ENCODE results near the gene TEAD4. TPM values are rescaled to one million over a fixed set of nuclear protein-coding genes. Genes with fewer than 3 reads are reported as not detected.

TEAD4 gene
- total and polyA plus RNA-seq, 2 donors from 2014 or later, result 19.8 to 40.9 TPM

- no peak for TF ChIP-seq CTCF (IDR thresholded peaks at IDR 0.05; ENCODE audit: borderline replicate concordance, extremely low read depth, insufficient read depth)
- intact Hi-C loops (cut with DNase I), result loop anchor here (10.0 kb wide), 1 partner anchor 197 kb away; no protein-coding TSS in a partner anchor
- H3K27me3 ChIP-seq (ENCODE audit: control insufficient read depth, insufficient read depth, low read length), result no peaks in the 10 kb centered on the region
- DNase-seq (no peak), FAIRE-seq (no peak)
- H3K36me3 ChIP-seq (ENCODE audit: control insufficient read depth in 2 of 3, insufficient read depth in 3 of 3, low read length in 3 of 3), result no peaks in the 10 kb centered on the region
- peak overlapping the region; percentile 56 to 78 (median 77) for H3K4me3 ChIP-seq (ENCODE audit: low read length in 3 of 3)
- peak overlapping the region; percentile 84 to 88 for H3K27ac ChIP-seq (ENCODE audit: low read depth in 2 of 2, low read length in 2 of 2)
- peak overlapping the region; percentile 42 to 97 (median 81) for H3K9ac ChIP-seq (ENCODE audit: low read length in 3 of 3)
- peaks cover 0 to 43% (median 29%) of the 10 kb centered on the region in 3 donors for H3K4me1 ChIP-seq (ENCODE audit: control insufficient read depth in 2 of 3, insufficient read depth in 2 of 3, low read depth in 1 of 3, low read length in 3 of 3)
- no peaks in the 10 kb centered on the region for H3K9me3 ChIP-seq (ENCODE audit: control insufficient read depth in 2 of 3, insufficient read depth in 1 of 3, low read length in 3 of 3)
Measured at GRCh38 chr12:3078086-3078820, 119.1 kb downstream of the TEAD4 start.

- Histone ChIP-seq H3K4me3 (ENCODE audit: low read length in 3 of 3) (no peak overlapping the region), H3K9me3 (ENCODE audit: control insufficient read depth in 2 of 3, insufficient read depth in 1 of 3, low read length in 3 of 3) (no peaks in the 10 kb centered on the region), H3K27me3 (ENCODE audit: control insufficient read depth, insufficient read depth, low read length) (no peaks in the 10 kb centered on the region), H3K36me3 (ENCODE audit: control insufficient read depth in 2 of 3, insufficient read depth in 3 of 3, low read length in 3 of 3) (no peaks in the 10 kb centered on the region), H3K27ac (ENCODE audit: low read depth in 2 of 2, low read length in 2 of 2) (peak overlapping the region; percentile 17 to 23), H3K4me1 (ENCODE audit: control insufficient read depth in 2 of 3, insufficient read depth in 2 of 3, low read depth in 1 of 3, low read length in 3 of 3) (peaks cover 0 to 54% (median 41%) of the 10 kb centered on the region in 3 donors), H3K9ac (ENCODE audit: low read length in 3 of 3) (no peak overlapping the region)
- TF ChIP-seq CTCF (IDR thresholded peaks at IDR 0.05; ENCODE audit: borderline replicate concordance, extremely low read depth, insufficient read depth), result no peak
- FAIRE-seq, result no peak
- intact Hi-C loops (cut with DNase I), result no loop called here
- no peak for DNase-seq
Measured at GRCh38 chr12:3081091-3081490, 121.9 kb downstream of the TEAD4 start.

GRCh38 chr12:3081886-3082285, 122.7 kb downstream of the TEAD4 start:
- no peak for TF ChIP-seq CTCF (IDR thresholded peaks at IDR 0.05; ENCODE audit: borderline replicate concordance, extremely low read depth, insufficient read depth)
- intact Hi-C loops (cut with DNase I), result no loop called here
- Histone ChIP-seq H3K36me3 (ENCODE audit: control insufficient read depth in 2 of 3, insufficient read depth in 3 of 3, low read length in 3 of 3) (no peaks in the 10 kb centered on the region), H3K9ac (ENCODE audit: low read length in 3 of 3) (no peak overlapping the region), H3K4me1 (ENCODE audit: control insufficient read depth in 2 of 3, insufficient read depth in 2 of 3, low read depth in 1 of 3, low read length in 3 of 3) (peaks cover 0 to 56% (median 46%) of the 10 kb centered on the region in 3 donors), H3K27me3 (ENCODE audit: control insufficient read depth, insufficient read depth, low read length) (no peaks in the 10 kb centered on the region), H3K27ac (ENCODE audit: low read depth in 2 of 2, low read length in 2 of 2) (peak overlapping the region in 1 of 2 donors; percentile 49), H3K4me3 (ENCODE audit: low read length in 3 of 3) (no peak overlapping the region), H3K9me3 (ENCODE audit: control insufficient read depth in 2 of 3, insufficient read depth in 1 of 3, low read length in 3 of 3) (no peaks in the 10 kb centered on the region)
- FAIRE-seq (no peak), DNase-seq (no peak)
